GM12891 (cell line): ENCODE measurements around the gene MAGED2.

Source experiments
- DNase-seq: peaks from one replicate; pipeline ENCODE4 v3.0.0; 2011; ENCODE audit warnings: low spot score; ENCODE audit not compliant: insufficient read length
- FAIRE-seq: peaks from 2 replicates; lab custom pipeline; 2011; peaks lifted over from hg19 to GRCh38; lab: Jason Lieb, UNC
- PAX5 ChIP-seq: IDR thresholded peaks from 2 replicates; pipeline ENCODE4 v1.6.1; 2011; ENCODE audit warnings: low read length, moderate library complexity, mild to moderate bottlenecking; ENCODE audit not compliant: insufficient read depth, severe bottlenecking
- POLR2A ChIP-seq: IDR thresholded peaks from 2 replicates; pipeline ENCODE4 v1.6.1; 2011; ENCODE audit warnings: low read depth, low read length, control low read depth
- POLR2AphosphoS5 ChIP-seq: IDR thresholded peaks from 2 replicates; pipeline ENCODE4 v1.6.1; 2011; ENCODE audit warnings: low read depth, low read length, control low read depth
- POU2F2 ChIP-seq: IDR thresholded peaks from 2 replicates; pipeline ENCODE4 v1.6.1; 2011; ENCODE audit warnings: low read depth, mild to moderate bottlenecking, control low read depth, low read length, moderate library complexity
- SPI1 ChIP-seq: IDR thresholded peaks from 2 replicates; pipeline ENCODE4 v1.6.1; 2011; ENCODE audit warnings: low read depth, low read length, control low read depth
- TAF1 ChIP-seq: IDR thresholded peaks from 2 replicates; pipeline ENCODE4 v1.6.1; 2011; ENCODE audit warnings: low read depth, low read length, control low read depth

Gene MAGED2

DNA sequence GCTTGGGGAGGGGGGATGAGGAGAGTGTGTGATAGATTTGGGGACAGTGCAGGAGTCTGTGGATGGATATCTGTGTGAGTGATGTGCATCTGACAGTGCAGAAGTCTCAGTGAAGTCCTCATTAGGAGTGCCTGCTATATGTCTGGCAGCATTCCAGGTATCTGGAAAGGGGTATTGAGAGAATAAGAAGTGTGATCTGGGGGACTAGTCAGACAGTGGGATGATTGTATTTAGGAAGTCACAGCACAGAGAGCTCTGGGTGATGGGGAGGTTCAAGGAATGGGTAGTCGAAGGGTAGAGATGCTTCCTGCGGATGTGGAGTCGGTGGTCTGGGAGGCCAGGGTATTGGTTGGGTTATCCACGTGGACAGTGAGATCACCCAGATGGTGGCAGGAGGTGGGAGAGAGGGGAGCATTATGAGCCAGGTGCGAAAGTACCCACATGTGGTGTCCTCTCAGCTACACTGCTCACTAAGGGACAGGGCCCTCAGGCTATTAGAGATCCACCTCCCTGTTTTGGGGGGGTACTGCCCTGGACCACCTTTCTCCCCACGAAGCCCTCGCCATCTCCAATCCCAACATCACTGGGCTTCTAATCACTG lies 9.8 kb downstream of the MAGED2 start:
- FAIRE-seq, result no peak
- no peak for DNase-seq
- TF ChIP-seq POU2F2 (no peak), TAF1 (no peak), POLR2AphosphoS5 (no peak), SPI1 (no peak), POLR2A (no peak), PAX5 (no peak)

DNA sequence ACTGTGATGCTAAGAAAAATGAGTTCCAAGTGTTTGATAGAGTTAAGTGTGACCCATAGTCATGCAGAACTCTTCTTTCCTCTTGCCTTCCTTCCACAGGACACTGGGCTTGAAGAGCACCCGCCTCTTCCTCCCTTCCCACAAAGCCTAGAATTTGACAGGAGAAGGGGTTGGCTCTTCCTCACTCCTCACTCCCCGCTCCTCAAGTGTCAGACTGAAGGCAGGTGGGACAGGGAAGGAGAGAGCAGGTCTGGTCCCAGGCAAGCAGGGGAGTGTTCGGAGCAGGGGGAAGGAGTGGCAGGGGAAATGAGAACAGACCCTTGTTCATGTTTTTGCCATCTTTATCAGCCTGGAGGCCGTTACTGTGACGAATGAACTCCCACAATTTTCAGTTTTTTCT lies 10.7 kb downstream of the MAGED2 start:
- FAIRE-seq (no peak), DNase-seq (no peak)
- no peak for TF ChIP-seq POU2F2
- TF ChIP-seq POLR2A, result no peak
- no peak for TF ChIP-seq TAF1
- TF ChIP-seq SPI1, result no peak
- TF ChIP-seq PAX5, result no peak

DNA sequence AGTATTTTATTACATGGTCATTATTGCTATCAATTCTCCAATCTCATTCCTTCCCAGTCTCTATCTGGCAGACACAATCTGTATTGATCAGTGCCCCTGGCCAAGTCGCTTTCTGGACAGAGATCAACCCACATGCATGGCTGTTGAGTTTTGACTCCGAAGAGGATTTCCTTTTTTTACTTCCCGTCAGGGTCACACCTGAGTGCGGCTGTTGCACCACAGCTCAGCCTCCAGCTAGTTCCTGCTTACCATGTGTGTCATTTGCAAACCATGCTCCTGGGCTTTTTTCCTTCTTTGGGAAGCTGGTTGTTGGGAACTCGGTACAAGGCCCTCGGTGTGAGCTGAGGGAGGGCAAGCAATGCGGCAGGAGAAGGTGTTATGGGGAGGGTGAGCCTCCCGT lies 11.7 kb downstream of the MAGED2 start:
- DNase-seq (no peak), FAIRE-seq (peak; percentile 16)
- TF ChIP-seq TAF1, result no peak
- no peak for TF ChIP-seq PAX5
- TF ChIP-seq POU2F2, result no peak
- TF ChIP-seq SPI1, result no peak
- TF ChIP-seq POLR2AphosphoS5, result no peak
- TF ChIP-seq POLR2A, result no peak

DNA sequence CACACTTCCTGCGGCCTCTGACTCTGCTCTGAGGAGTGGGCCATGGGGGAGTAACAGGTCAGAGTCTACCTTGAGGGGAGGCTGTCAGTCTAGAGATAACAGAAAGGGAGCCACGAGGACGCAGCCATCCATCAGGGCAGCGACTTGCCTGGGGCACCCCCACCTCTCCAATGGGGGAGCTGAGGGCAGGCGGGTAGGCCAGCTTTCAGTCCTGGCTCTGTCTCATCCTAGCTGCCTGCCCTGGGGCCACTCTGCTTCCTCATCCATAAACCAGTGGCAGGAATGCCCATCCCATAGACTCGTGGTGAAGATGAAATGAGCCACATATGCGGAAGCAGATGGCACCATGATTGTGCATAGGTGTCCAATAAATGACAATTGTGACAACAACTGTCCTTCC lies 13.2 kb downstream of the MAGED2 start:
- FAIRE-seq, result no peak

DNA sequence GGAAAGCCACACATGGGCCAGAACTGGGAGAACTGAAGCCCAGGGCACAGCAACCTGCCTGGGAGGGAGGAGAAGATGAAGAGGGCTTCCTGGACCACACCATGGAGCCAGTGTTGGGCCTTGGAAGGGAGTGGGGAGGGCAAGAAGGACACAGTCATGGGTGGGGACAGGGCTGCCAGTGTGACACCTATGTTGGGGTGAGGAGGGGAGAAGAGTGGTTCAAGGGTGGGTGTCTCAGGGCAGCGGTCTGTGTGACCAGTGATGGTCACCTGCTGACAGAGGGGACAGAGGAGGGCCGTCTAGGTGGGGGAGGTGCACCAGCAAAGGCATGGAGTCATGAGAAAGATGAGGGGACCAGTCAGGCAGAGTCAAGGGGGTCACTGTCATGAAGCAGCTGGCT lies 13.8 kb downstream of the MAGED2 start:
- no peak for DNase-seq
- TF ChIP-seq PAX5 (no peak), POLR2A (no peak), SPI1 (no peak), TAF1 (no peak), POU2F2 (no peak), POLR2AphosphoS5 (no peak)
- FAIRE-seq, result no peak

More for the DNA sequence above, 13.2 kb downstream of the MAGED2 start:
- no peak for TF ChIP-seq POLR2AphosphoS5
- TF ChIP-seq SPI1, result no peak
- no peak for TF ChIP-seq POLR2A
- TF ChIP-seq PAX5, result no peak
- no peak for TF ChIP-seq TAF1
- TF ChIP-seq POU2F2, result no peak
- DNase-seq, result no peak

DNA sequence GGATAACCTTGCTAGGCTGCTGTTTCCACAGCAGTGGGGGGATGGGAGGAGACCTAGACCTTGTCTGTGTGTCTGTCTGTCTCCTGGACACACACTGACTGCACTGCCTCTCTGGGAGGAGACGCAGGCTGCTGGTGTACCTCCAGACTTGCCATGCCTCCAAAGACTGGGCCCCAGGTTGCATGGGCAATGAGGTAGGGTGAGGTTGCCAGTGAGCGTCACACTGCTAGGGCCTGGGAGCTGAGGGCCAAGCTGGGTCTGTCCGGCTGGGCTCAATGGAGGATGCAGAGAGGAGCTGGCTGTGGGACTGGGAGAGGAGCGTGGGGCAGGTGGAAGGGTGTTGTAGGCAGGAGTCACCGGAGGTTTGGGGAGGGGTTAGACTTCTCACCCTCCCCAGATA lies 16.6 kb downstream of the MAGED2 start:
- DNase-seq (no peak), FAIRE-seq (no peak)
- TF ChIP-seq POLR2A, result no peak
- TF ChIP-seq POLR2AphosphoS5, result no peak
- TF ChIP-seq PAX5, result no peak
- TF ChIP-seq SPI1, result no peak
- TF ChIP-seq TAF1, result no peak
- no peak for TF ChIP-seq POU2F2

DNA sequence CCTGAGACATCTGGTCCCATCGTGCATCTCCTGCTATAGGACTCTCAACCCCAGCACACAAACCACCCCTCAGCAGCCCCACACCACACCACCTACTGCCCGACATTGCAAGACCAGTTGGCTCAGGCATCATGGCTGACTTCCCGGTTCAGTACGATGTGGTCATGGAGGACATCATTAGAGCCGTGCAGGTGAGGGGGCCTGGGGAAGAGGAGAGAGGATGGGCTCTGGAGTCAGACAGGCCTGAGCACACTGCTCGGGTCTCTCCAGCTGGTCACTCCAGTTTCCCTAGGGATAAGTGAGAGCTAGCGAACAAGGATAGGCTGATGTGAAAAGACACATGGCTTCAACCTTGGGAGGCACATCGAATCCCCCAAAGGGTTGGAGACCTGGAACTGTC lies 17.2 kb downstream of the MAGED2 start:
- no peak for FAIRE-seq
- DNase-seq, result no peak
- TF ChIP-seq POU2F2 (no peak), PAX5 (no peak), POLR2AphosphoS5 (no peak), TAF1 (no peak), SPI1 (no peak), POLR2A (no peak)

DNA sequence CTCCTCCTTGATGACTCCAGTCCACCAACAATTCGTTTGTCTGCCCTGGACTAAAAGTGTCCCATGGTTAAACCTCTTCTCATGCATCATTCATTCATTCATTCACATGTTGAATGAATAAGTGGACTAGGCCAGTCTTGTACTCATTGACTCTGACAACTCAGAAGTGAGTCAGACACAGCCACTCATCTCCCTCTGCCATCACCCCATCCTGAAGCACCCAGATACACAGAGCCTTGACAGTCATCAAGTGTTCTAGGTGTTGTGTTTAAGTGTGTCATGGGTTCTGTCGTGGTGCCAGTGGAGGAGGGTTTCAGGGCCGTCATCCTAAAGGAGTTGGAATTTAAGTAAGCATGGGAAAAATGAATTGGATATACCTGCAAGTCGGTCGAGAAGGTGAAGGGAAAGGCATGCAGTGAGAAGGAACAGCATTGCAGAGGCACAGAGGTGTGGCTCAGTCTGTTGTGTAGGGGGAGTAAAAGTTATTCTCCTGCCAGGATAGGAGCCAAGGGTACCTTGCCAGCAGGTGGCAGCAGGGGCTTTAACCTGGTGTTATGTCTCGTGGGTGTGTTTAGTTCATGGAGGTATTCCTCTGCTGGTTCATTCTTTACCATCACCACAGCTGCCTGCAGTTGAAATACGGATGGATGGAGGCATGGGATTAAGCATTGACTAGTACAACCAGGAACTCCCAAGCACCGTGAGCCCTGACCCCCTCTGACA lies 18.3 kb downstream of the MAGED2 start:
- no peak for FAIRE-seq
- DNase-seq, result no peak
- no peak for TF ChIP-seq POLR2AphosphoS5
- TF ChIP-seq TAF1, result no peak
- TF ChIP-seq SPI1, result no peak

DNA sequence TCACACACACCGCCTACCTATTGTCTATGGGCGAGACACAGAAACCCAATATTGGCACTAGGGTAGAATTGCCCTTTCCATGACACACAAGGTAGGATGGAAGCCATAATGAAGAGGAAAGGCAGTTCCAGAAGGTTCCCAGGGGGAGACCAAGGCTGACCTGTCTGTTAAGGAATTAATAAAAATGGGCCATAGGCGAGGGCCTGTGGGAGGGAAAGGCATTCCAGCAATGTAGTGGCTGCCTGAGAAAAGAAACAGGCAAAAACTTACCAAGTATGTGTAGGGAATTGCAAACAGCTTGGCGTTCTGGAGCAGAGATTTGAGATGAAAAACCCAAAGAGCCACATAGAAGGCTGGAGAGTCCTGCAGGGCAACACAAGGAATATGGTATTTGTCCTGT lies 19.1 kb downstream of the MAGED2 start:
- no peak for FAIRE-seq
- no peak for DNase-seq
- no peak for TF ChIP-seq POU2F2
- no peak for TF ChIP-seq PAX5
- no peak for TF ChIP-seq POLR2A
- no peak for TF ChIP-seq POLR2AphosphoS5
- no peak for TF ChIP-seq TAF1
- no peak for TF ChIP-seq SPI1
